ENCODE data around the gene PPP2R3B.
A peak's percentile ranks its signal among the peaks of the same experiment; 100 is the strongest.
"Not testable (repeated sequence)": the region's sequence is repeated elsewhere in the genome, so short reads cannot be mapped to it uniquely, and the experiment has no call there.

The PPP2R3B gene

GRCh38 chrX:320126-320783, 66.5 kb downstream of the PPP2R3B start:
- no peak for DNase-seq (ENCODE audit: low read depth in 3 of 3, low spot score in 1 of 3)

- no peak for DNase-seq (ENCODE audit: low read depth in 3 of 3, low spot score in 1 of 3)
Measured at GRCh38 chrX:319579-320125, 67.1 kb downstream of the PPP2R3B start.

- DNase-seq (ENCODE audit: low read depth in 3 of 3, low spot score in 1 of 3): peak; percentile 94 to 99 (median 98)
Measured at GRCh38 chrX:318739-319578, 67.7 kb downstream of the PPP2R3B start, which contains the start of gene GTPBP6. Gene GTPBP6 (minus strand): TSS chrX:318796. CDS start chrX:318787, 9 bp downstream.

- DNase-seq (ENCODE audit: low read depth in 3 of 3, low spot score in 1 of 3): peak; percentile 90 to 95 (median 93)
Measured at GRCh38 chrX:318068-318738, 68.5 kb downstream of the PPP2R3B start.

- no peak for DNase-seq (ENCODE audit: low read depth in 3 of 3, low spot score in 1 of 3)
Measured at GRCh38 chrX:317424-318067, 69.2 kb downstream of the PPP2R3B start.

- no peak for DNase-seq (ENCODE audit: low read depth in 3 of 3, low spot score in 1 of 3)
Measured at GRCh38 chrX:316351-317325, 70.1 kb downstream of the PPP2R3B start.

GRCh38 chrX:314781-315595, 71.7 kb downstream of the PPP2R3B start:
- DNase-seq (ENCODE audit: low read depth in 3 of 3, low spot score in 1 of 3): no peak

- no peak for DNase-seq (ENCODE audit: low read depth in 3 of 3, low spot score in 1 of 3)
Measured at GRCh38 chrX:314049-314448, 72.7 kb downstream of the PPP2R3B start.

GRCh38 chrX:313546-313945, 73.2 kb downstream of the PPP2R3B start:
- no peak for DNase-seq (ENCODE audit: low read depth in 3 of 3, low spot score in 1 of 3)

- no peak for DNase-seq (ENCODE audit: low read depth in 3 of 3, low spot score in 1 of 3)
Measured at GRCh38 chrX:312621-313331, 73.9 kb downstream of the PPP2R3B start.

- no peak for DNase-seq (ENCODE audit: low read depth in 3 of 3, low spot score in 1 of 3)
Measured at GRCh38 chrX:311156-312129, 75.3 kb downstream of the PPP2R3B start.

- DNase-seq (ENCODE audit: low read depth in 3 of 3, low spot score in 1 of 3): no peak
Measured at GRCh38 chrX:310621-311155, 76.0 kb downstream of the PPP2R3B start.

- DNase-seq (ENCODE audit: low read depth in 3 of 3, low spot score in 1 of 3): no peak
Measured at GRCh38 chrX:308821-309520, 77.7 kb downstream of the PPP2R3B start.

GRCh38 chrX:307261-308111, 79.2 kb downstream of the PPP2R3B start:
- no peak for DNase-seq (ENCODE audit: low read depth in 3 of 3, low spot score in 1 of 3)

GRCh38 chrX:306614-307251, 80.0 kb downstream of the PPP2R3B start:
- not testable (repeated sequence) for DNase-seq (ENCODE audit: low read depth in 3 of 3, low spot score in 1 of 3)

Data from stimulated activated CD4-positive, alpha-beta T cell treated with anti-CD3 and anti-CD28 coated beads, TNF-alpha, amount 100 ng/mL, for 1 hour (primary cell).